ENCODE results near the gene IMP4.

IMP4 gene

GRCh38 chr2:130353291-130354138, 10.8 kb downstream of the IMP4 start:
- Histone ChIP-seq H4K20me1 (ENCODE audit: control insufficient read depth, insufficient read depth, low read depth, low read length) (no peaks in the 10 kb centered on the region), H3K27ac (ENCODE audit: low read depth, low read length) (peak overlapping the region; percentile 99), H3F3A (ENCODE audit: control insufficient read depth, insufficient read depth) (peaks cover 60% of the 10 kb centered on the region), H3K4me2 (ENCODE audit: low read length) (peak overlapping the region; percentile 92), H3K9me3 (ENCODE audit: control insufficient read depth, insufficient read depth, low read length) (no peaks in the 10 kb centered on the region), H3K9me2 (replicated peaks; ENCODE audit: control insufficient read depth, low read length) (no peaks in the 10 kb centered on the region), H3K4me3 (ENCODE audit: low read length) (peak overlapping the region; percentile 87), H3K4me1 (ENCODE audit: control insufficient read depth, low read length) (peaks cover 76% of the 10 kb centered on the region), H3K27me3 (ENCODE audit: control insufficient read depth, low read length) (no peaks in the 10 kb centered on the region), H3K79me2 (ENCODE audit: control insufficient read depth, low read length) (peaks cover 75% of the 10 kb centered on the region), H3K36me3 (ENCODE audit: control insufficient read depth, low read length) (peaks cover 55% of the 10 kb centered on the region)
- TF ChIP-seq, protein P1, sequence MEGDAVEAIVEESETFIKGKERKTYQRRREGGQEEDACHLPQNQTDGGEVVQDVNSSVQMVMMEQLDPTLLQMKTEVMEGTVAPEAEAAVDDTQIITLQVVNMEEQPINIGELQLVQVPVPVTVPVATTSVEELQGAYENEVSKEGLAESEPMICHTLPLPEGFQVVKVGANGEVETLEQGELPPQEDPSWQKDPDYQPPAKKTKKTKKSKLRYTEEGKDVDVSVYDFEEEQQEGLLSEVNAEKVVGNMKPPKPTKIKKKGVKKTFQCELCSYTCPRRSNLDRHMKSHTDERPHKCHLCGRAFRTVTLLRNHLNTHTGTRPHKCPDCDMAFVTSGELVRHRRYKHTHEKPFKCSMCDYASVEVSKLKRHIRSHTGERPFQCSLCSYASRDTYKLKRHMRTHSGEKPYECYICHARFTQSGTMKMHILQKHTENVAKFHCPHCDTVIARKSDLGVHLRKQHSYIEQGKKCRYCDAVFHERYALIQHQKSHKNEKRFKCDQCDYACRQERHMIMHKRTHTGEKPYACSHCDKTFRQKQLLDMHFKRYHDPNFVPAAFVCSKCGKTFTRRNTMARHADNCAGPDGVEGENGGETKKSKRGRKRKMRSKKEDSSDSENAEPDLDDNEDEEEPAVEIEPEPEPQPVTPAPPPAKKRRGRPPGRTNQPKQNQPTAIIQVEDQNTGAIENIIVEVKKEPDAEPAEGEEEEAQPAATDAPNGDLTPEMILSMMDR (IDR thresholded peaks at IDR 0.05; ENCODE audit: low read depth, low read length, poor library complexity, severe bottlenecking) = no peak
- no peak for TF ChIP-seq EZH2phosphoT487 (IDR thresholded peaks at IDR 0.05; ENCODE audit: borderline replicate concordance, low read length)

GRCh38 chr2:130354139-130354428, 11.4 kb downstream of the IMP4 start:
- H3F3A ChIP-seq (ENCODE audit: control insufficient read depth, insufficient read depth) = peaks cover 55% of the 10 kb centered on the region
- H3K27ac ChIP-seq (ENCODE audit: low read depth, low read length) = peak overlapping the region; percentile 99
- TF ChIP-seq, protein P1 (IDR thresholded peaks at IDR 0.05; ENCODE audit: low read depth, low read length, poor library complexity, severe bottlenecking) = no peak
- no peak for TF ChIP-seq EZH2phosphoT487 (IDR thresholded peaks at IDR 0.05; ENCODE audit: borderline replicate concordance, low read length)
- H4K20me1 ChIP-seq (ENCODE audit: control insufficient read depth, insufficient read depth, low read depth, low read length) = no peaks in the 10 kb centered on the region
- peaks cover 75% of the 10 kb centered on the region for H3K79me2 ChIP-seq (ENCODE audit: control insufficient read depth, low read length)
- H3K4me1 ChIP-seq (ENCODE audit: control insufficient read depth, low read length) = peaks cover 71% of the 10 kb centered on the region
- no peaks in the 10 kb centered on the region for H3K9me2 ChIP-seq (replicated peaks; ENCODE audit: control insufficient read depth, low read length)
- H3K36me3 ChIP-seq (ENCODE audit: control insufficient read depth, low read length) = peaks cover 55% of the 10 kb centered on the region
- H3K9me3 ChIP-seq (ENCODE audit: control insufficient read depth, insufficient read depth, low read length) = no peaks in the 10 kb centered on the region
- no peaks in the 10 kb centered on the region for H3K27me3 ChIP-seq (ENCODE audit: control insufficient read depth, low read length)
- H3K4me3 ChIP-seq (ENCODE audit: low read length) = peak overlapping the region; percentile 87
- H3K4me2 ChIP-seq (ENCODE audit: low read length) = peak overlapping the region; percentile 92

DNA sequence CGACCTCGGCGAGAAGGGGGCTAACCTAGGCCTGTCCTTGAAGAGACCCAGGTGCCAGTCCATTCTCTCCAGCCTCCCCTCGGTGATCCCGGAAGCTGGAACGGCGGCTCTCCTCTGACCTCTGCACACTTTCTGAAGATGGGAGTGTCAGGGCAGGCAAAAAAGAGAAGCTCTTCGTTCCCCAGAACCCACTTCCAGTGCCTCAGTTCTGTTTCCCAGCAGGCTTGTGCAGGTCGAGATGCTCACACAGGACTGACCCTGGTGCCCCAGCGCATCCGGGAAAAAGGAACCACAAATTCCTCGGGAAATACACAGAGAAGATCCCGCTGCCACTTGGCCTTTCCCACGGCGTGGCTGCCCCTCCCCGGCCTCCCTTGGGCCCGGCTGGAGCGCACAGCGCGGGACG, 12.5 kb downstream of the IMP4 start:
- peaks cover 70% of the 10 kb centered on the region for H3K79me2 ChIP-seq (ENCODE audit: control insufficient read depth, low read length)
- H3K36me3 ChIP-seq (ENCODE audit: control insufficient read depth, low read length) = peaks cover 60% of the 10 kb centered on the region
- H3K4me2 ChIP-seq (ENCODE audit: low read length) = peak overlapping the region; percentile 92
- H4K20me1 ChIP-seq (ENCODE audit: control insufficient read depth, insufficient read depth, low read depth, low read length) = no peaks in the 10 kb centered on the region
- H3K27me3 ChIP-seq (ENCODE audit: control insufficient read depth, low read length) = no peaks in the 10 kb centered on the region
- H3K4me3 ChIP-seq (ENCODE audit: low read length) = peak overlapping the region; percentile 87
- no peaks in the 10 kb centered on the region for H3K9me3 ChIP-seq (ENCODE audit: control insufficient read depth, insufficient read depth, low read length)
- H3K4me1 ChIP-seq (ENCODE audit: control insufficient read depth, low read length) = peaks cover 73% of the 10 kb centered on the region
- TF ChIP-seq, protein P1 (IDR thresholded peaks at IDR 0.05; ENCODE audit: low read depth, low read length, poor library complexity, severe bottlenecking) = no peak
- TF ChIP-seq EZH2phosphoT487 (IDR thresholded peaks at IDR 0.05; ENCODE audit: borderline replicate concordance, low read length) = no peak
- no peaks in the 10 kb centered on the region for H3K9me2 ChIP-seq (replicated peaks; ENCODE audit: control insufficient read depth, low read length)
- H3K27ac ChIP-seq (ENCODE audit: low read depth, low read length) = peak overlapping the region; percentile 99
- H3F3A ChIP-seq (ENCODE audit: control insufficient read depth, insufficient read depth) = peaks cover 46% of the 10 kb centered on the region
